GM19372 (cell line): ENCODE data around the gene B4GALT3.
A peak's percentile ranks its signal among the peaks of the same experiment; 100 is the strongest.

Source experiments
- ATAC-seq: cut with Tn5 transposase; IDR thresholded peaks from one replicate; pipeline ENCODE4 v1.9.1; 2021; ENCODE audit warnings: mild to moderate bottlenecking, low read depth, moderate library complexity; ENCODE audit not compliant: unreplicated experiment

The B4GALT3 gene

GRCh38 chr1:161164901-161165610 is 12.3 kb downstream of the B4GALT3 start:
- ATAC-seq: no peak

GRCh38 chr1:161163793-161164192 is 13.5 kb downstream of the B4GALT3 start:
- ATAC-seq: no peak

- ATAC-seq: no peak
Observed at GRCh38 chr1:161162806-161163205, 14.5 kb downstream of the B4GALT3 start.

- no peak for ATAC-seq
Observed at GRCh38 chr1:161162052-161162451, 15.3 kb downstream of the B4GALT3 start.

- ATAC-seq: no peak
Observed at GRCh38 chr1:161161652-161162051, 15.7 kb downstream of the B4GALT3 start.

- no peak for ATAC-seq
Observed at GRCh38 chr1:161160671-161161145, 16.6 kb downstream of the B4GALT3 start.

- no peak for ATAC-seq
Observed at GRCh38 chr1:161159913-161160243, 17.4 kb downstream of the B4GALT3 start.

GRCh38 chr1:161159087-161159912 is 18.0 kb downstream of the B4GALT3 start, which contains the start of gene USP21:
TSS of gene USP21 (plus strand) at chr1:161159500. CDS start at chr1:161160641, 1,141 bp downstream.
- ATAC-seq: peak; percentile 87

- ATAC-seq: no peak
Observed at GRCh38 chr1:161158316-161159010, 18.8 kb downstream of the B4GALT3 start.

- ATAC-seq: no peak
Observed at GRCh38 chr1:161157867-161158266, 19.4 kb downstream of the B4GALT3 start.

- peak; percentile 84 for ATAC-seq
Observed at GRCh38 chr1:161153682-161154337, 23.5 kb downstream of the B4GALT3 start, which contains the start of gene UFC1. TSS of gene UFC1 (plus strand) at chr1:161153978. CDS start at chr1:161153998, 20 bp downstream.

- ATAC-seq: no peak
Observed at GRCh38 chr1:161153176-161153575, 24.1 kb downstream of the B4GALT3 start.

- no peak for ATAC-seq
Observed at GRCh38 chr1:161145832-161146231, 31.5 kb downstream of the B4GALT3 start.

- ATAC-seq: no peak
Observed at GRCh38 chr1:161140755-161141400, 36.4 kb downstream of the B4GALT3 start.

- ATAC-seq: no peak
Observed at GRCh38 chr1:161139766-161140165, 37.5 kb downstream of the B4GALT3 start.

- no peak for ATAC-seq
Observed at GRCh38 chr1:161138431-161138830, 38.9 kb downstream of the B4GALT3 start.

GRCh38 chr1:161137881-161138280 is 39.4 kb downstream of the B4GALT3 start:
- no peak for ATAC-seq

GRCh38 chr1:161133220-161133740 is 44.0 kb downstream of the B4GALT3 start:
- ATAC-seq: no peak

- peak; percentile 94 for ATAC-seq
Observed at GRCh38 chr1:161132410-161133219, 44.7 kb downstream of the B4GALT3 start, which contains the start of gene DEDD. TSS of gene DEDD (minus strand) at chr1:161132667. CDS start at chr1:161124462, 8,205 bp downstream.
